Measurements from ENCODE around the gene WNT6. TPM values are rescaled to one million over a fixed set of nuclear protein-coding genes. Genes with fewer than 3 reads are reported as not detected.
A peak's percentile ranks its signal among the peaks of the same experiment; 100 is the strongest.

The WNT6 gene
- total RNA-seq, 1 experiment from 2014 or later = 1.4 TPM

- no TSS peak for BruUV-seq (replicated peaks)
These were observed 34.7 kb downstream of the WNT6 start for GRCh38 chr2:218894151-218894879.

GRCh38 chr2:218894880-218895157 is 35.2 kb downstream of the WNT6 start:
- ATAC-seq (no peak), DNase-seq (ENCODE audit: low read depth, low spot score) (no peak)
- Histone ChIP-seq H4K20me1 (ENCODE audit: insufficient read depth) (no peaks in the 10 kb centered on the region), H3K27ac (ENCODE audit: low read depth, low read length) (peak overlapping the region; percentile 92), H3K9me2 (ENCODE audit: insufficient read depth) (no peaks in the 10 kb centered on the region), H3K9me3 (ENCODE audit: control insufficient read depth in 1 of 2, insufficient read depth in 1 of 2, low read depth in 1 of 2, low read length in 2 of 2) (no peaks in the 10 kb centered on the region), H2AFZ (ENCODE audit: low read depth, low read length, poor library complexity, severe bottlenecking) (no peak overlapping the region), H3K4me3 (replicated peaks in 1 of 2; ENCODE audit: low read depth in 1 of 2, low read length in 2 of 2) (peak overlapping the region; percentile 69 to 76), H3K27me3 (ENCODE audit: insufficient read depth, low read length) (no peaks in the 10 kb centered on the region), H3K9ac (ENCODE audit: low read length) (peak overlapping the region; percentile 82), H3K36me3 (ENCODE audit: control insufficient read depth in 1 of 2, insufficient read depth in 2 of 2, low read length in 2 of 2) (no peaks in the 10 kb centered on the region), H3K4me2 (ENCODE audit: low read length) (peak overlapping the region; percentile 92), H3K4me1 (ENCODE audit: control insufficient read depth in 1 of 2, insufficient read depth in 2 of 2, low read length in 2 of 2) (peaks cover 58 to 78% of the 10 kb centered on the region in 2 experiments), H3K79me2 (ENCODE audit: insufficient read depth, low read length) (no peaks in the 10 kb centered on the region; the same call in 1 of the 2 replicates)
- RAD21 ChIA-PET (ENCODE audit: low non-redundant PET in 1 of 2, low total read pairs in 2 of 2, uncharacterized antibody in 2 of 2, unreplicated experiment in 2 of 2) = interaction anchor here in 1 of 2 experiments (1.0 kb wide), 1 partner anchor 41 kb away, joined by 3 read pairs; no protein-coding TSS in a partner anchor
- POLR2A ChIA-PET = no interaction called here
- CTCF ChIA-PET = interaction anchor here (0.8 to 10.3 kb wide), 3 partner anchors 16 to 135 kb away, joined by 3 to 278 read pairs (median 6); partner anchors contain the start of gene WNT10A
- intact Hi-C loops (cut with micrococcal nuclease) = no loop called here
- BruUV-seq (replicated peaks) = no TSS peak
- no peak for TF ChIP-seq TCF7L2 (IDR thresholded peaks at IDR 0.05; ENCODE audit: borderline replicate concordance, extremely low read depth, insufficient read depth, insufficient read length)
- no peak for TF ChIP-seq CBX3 (IDR thresholded peaks at IDR 0.05; ENCODE audit: low read depth)
- no peak for TF ChIP-seq MAX (IDR thresholded peaks at IDR 0.05)
- no peak for TF ChIP-seq EGR1 (IDR thresholded peaks at IDR 0.05; ENCODE audit: low read depth)
- TF ChIP-seq ZNF274 (IDR thresholded peaks at IDR 0.05; ENCODE audit: low read depth, low read length) = no peak
- no peak for TF ChIP-seq SP1 (IDR thresholded peaks at IDR 0.05; ENCODE audit: low read depth)
- no peak for TF ChIP-seq ZBTB33 (IDR thresholded peaks at IDR 0.05; ENCODE audit: extremely low read depth, insufficient replicate concordance, low read length)
- TF ChIP-seq ZFX (IDR thresholded peaks at IDR 0.05) = no peak
- no peak for TF ChIP-seq JUND (IDR thresholded peaks at IDR 0.05)
- TF ChIP-seq ATF3 (IDR thresholded peaks at IDR 0.05) = no peak
- no peak for TF ChIP-seq CTCF (IDR thresholded peaks at IDR 0.05 in 2 of 3, conservative IDR thresholded peaks at IDR 0.05 in 1 of 3; ENCODE audit: borderline replicate concordance in 1 of 3, insufficient read depth in 1 of 3, low read depth in 2 of 3, low read length in 2 of 3)
- no peak for TF ChIP-seq EZH2phosphoT487 (IDR thresholded peaks at IDR 0.05; ENCODE audit: borderline replicate concordance)

More at GRCh38 chr2:218894151-218894879, 34.7 kb downstream of the WNT6 start:
- ChIA-PET CTCF (interaction anchor here (2.7 to 10.3 kb wide), 2 partner anchors 15 to 108 kb away, joined by 6 to 278 read pairs; partner anchors contain the start of gene WNT10A), POLR2A (interaction anchor here (0.8 to 1.2 kb wide), 2 partner anchors 12 to 18 kb away, joined by 3 read pairs; no protein-coding TSS in a partner anchor), RAD21 (ENCODE audit: low non-redundant PET in 1 of 2, low total read pairs in 2 of 2, uncharacterized antibody in 2 of 2, unreplicated experiment in 2 of 2) (interaction anchor here in 1 of 2 experiments (1.0 kb wide), 1 partner anchor 41 kb away, joined by 3 read pairs; no protein-coding TSS in a partner anchor)
- Histone ChIP-seq H4K20me1 (ENCODE audit: insufficient read depth) (no peaks in the 10 kb centered on the region), H3K4me3 (replicated peaks in 1 of 2; ENCODE audit: low read depth in 1 of 2, low read length in 2 of 2) (peak overlapping the region; percentile 69 to 76), H3K27me3 (ENCODE audit: insufficient read depth, low read length) (no peaks in the 10 kb centered on the region), H3K36me3 (ENCODE audit: control insufficient read depth in 1 of 2, insufficient read depth in 2 of 2, low read length in 2 of 2) (no peaks in the 10 kb centered on the region), H3K9me3 (ENCODE audit: control insufficient read depth in 1 of 2, insufficient read depth in 1 of 2, low read depth in 1 of 2, low read length in 2 of 2) (no peaks in the 10 kb centered on the region), H3K9ac (ENCODE audit: low read length) (peak overlapping the region; percentile 82), H3K79me2 (ENCODE audit: insufficient read depth, low read length) (no peaks in the 10 kb centered on the region; the same call in 1 of the 2 replicates), H3K4me2 (ENCODE audit: low read length) (peak overlapping the region; percentile 92), H3K27ac (ENCODE audit: low read depth, low read length) (peak overlapping the region; percentile 92), H3K4me1 (ENCODE audit: control insufficient read depth in 1 of 2, insufficient read depth in 2 of 2, low read length in 2 of 2) (peaks cover 58 to 76% of the 10 kb centered on the region in 2 experiments), H3K9me2 (ENCODE audit: insufficient read depth) (no peaks in the 10 kb centered on the region), H2AFZ (ENCODE audit: low read depth, low read length, poor library complexity, severe bottlenecking) (no peak overlapping the region)
- TF ChIP-seq POLR2AphosphoS5 (IDR thresholded peaks at IDR 0.05; ENCODE audit: low read depth, low read length) = peak; percentile 80
- no peak for TF ChIP-seq CBX3 (IDR thresholded peaks at IDR 0.05; ENCODE audit: low read depth)
- ATAC-seq (peak; percentile 39), DNase-seq (ENCODE audit: low read depth, low spot score) (no peak)
- intact Hi-C loops (cut with micrococcal nuclease) = no loop called here

All from HCT116 (cell line).